ENCODE measurements around the gene ZFYVE1.
"Not testable (repeated sequence)": the region's sequence is repeated elsewhere in the genome, so short reads cannot be mapped to it uniquely, and the experiment has no call there.

Gene ZFYVE1

GRCh38 chr14:73026845-73027542 lies at the start of gene ZFYVE1:
Gene ZFYVE1 (minus strand): TSS chr14:73027106. CDS start chr14:73024508, 2,598 bp downstream.
- DNase-seq (ENCODE audit: low spot score), result peak; percentile 93

GRCh38 chr14:73069585-73069984 lies 42.7 kb upstream of the ZFYVE1 start:
- DNase-seq (ENCODE audit: low spot score), result no peak

GRCh38 chr14:73058922-73059673 lies 32.2 kb upstream of the ZFYVE1 start:
- no peak for DNase-seq (ENCODE audit: low spot score)

GRCh38 chr14:73058224-73058921 lies 31.5 kb upstream of the ZFYVE1 start, which contains the start of gene RBM25:
Gene RBM25 (plus strand): TSS chr14:73058534. CDS start chr14:73071642, 13,108 bp downstream.
- DNase-seq (ENCODE audit: low spot score), result peak; percentile 98

GRCh38 chr14:73057944-73058223 lies 31.0 kb upstream of the ZFYVE1 start:
- no peak for DNase-seq (ENCODE audit: low spot score)

GRCh38 chr14:73055251-73055650 lies 28.3 kb upstream of the ZFYVE1 start:
- DNase-seq (ENCODE audit: low spot score), result no peak

- no peak for DNase-seq (ENCODE audit: low spot score)
Observed at GRCh38 chr14:73049428-73049827, 22.5 kb upstream of the ZFYVE1 start.

GRCh38 chr14:73047808-73048207 lies 20.9 kb upstream of the ZFYVE1 start:
- no peak for DNase-seq (ENCODE audit: low spot score)

- not testable (repeated sequence) for DNase-seq (ENCODE audit: low spot score)
Observed at GRCh38 chr14:73036706-73037450, 10.0 kb upstream of the ZFYVE1 start.

GRCh38 chr14:73027984-73028383 lies 1.1 kb upstream of the ZFYVE1 start:
- no peak for DNase-seq (ENCODE audit: low spot score)

- no peak for DNase-seq (ENCODE audit: low spot score)
Observed at GRCh38 chr14:73027546-73027945, 640 bp upstream of the ZFYVE1 start.

- no peak for DNase-seq (ENCODE audit: low spot score)
Observed at GRCh38 chr14:73026243-73026844, 562 bp downstream of the ZFYVE1 start.

GRCh38 chr14:73025544-73025943 lies 1.4 kb downstream of the ZFYVE1 start:
- DNase-seq (ENCODE audit: low spot score), result no peak

GRCh38 chr14:73022051-73022450 lies 4.9 kb downstream of the ZFYVE1 start:
- no peak for DNase-seq (ENCODE audit: low spot score)

- not testable (repeated sequence) for DNase-seq (ENCODE audit: low spot score)
Observed at GRCh38 chr14:73016011-73016410, 10.9 kb downstream of the ZFYVE1 start.

GRCh38 chr14:73015552-73015951 lies 11.4 kb downstream of the ZFYVE1 start:
- DNase-seq (ENCODE audit: low spot score), result not testable (repeated sequence)

- peak; percentile 0 for DNase-seq (ENCODE audit: low spot score)
Observed at GRCh38 chr14:73014105-73014504, 12.8 kb downstream of the ZFYVE1 start.

- DNase-seq (ENCODE audit: low spot score), result not testable (repeated sequence)
Observed at GRCh38 chr14:73011189-73011588, 15.7 kb downstream of the ZFYVE1 start.

GRCh38 chr14:73008501-73008900 lies 18.4 kb downstream of the ZFYVE1 start:
- no peak for DNase-seq (ENCODE audit: low spot score)

GRCh38 chr14:73007835-73008234 lies 19.1 kb downstream of the ZFYVE1 start:
- DNase-seq (ENCODE audit: low spot score), result no peak

GRCh38 chr14:73004641-73005040 lies 22.3 kb downstream of the ZFYVE1 start:
- not testable (repeated sequence) for DNase-seq (ENCODE audit: low spot score)

GRCh38 chr14:73003681-73004080 lies 23.2 kb downstream of the ZFYVE1 start:
- DNase-seq (ENCODE audit: low spot score), result no peak
